CD4-positive, alpha-beta memory T cell (primary cell): ENCODE results near the gene DNAJB1. TPM values are rescaled to one million over a fixed set of nuclear protein-coding genes. Genes with fewer than 3 reads are reported as not detected.

Source experiments
- CTCF ChIA-PET: fragments of 350-600 bp; sonication (Branson Sonifier 250); formaldehyde crosslinking; loops from one replicate; lab custom pipeline; 2021; ENCODE audit warnings: inconsistent platforms; ENCODE audit not compliant: partially characterized antibody; lab: Charles Lee
- POLR2A ChIA-PET: fragments of 350-600 bp; sonication (Branson Sonifier 250); formaldehyde crosslinking; loops from one replicate; lab custom pipeline; 2021; ENCODE audit not compliant: partially characterized antibody; lab: Charles Lee
- DNase-seq, 5 donors: peaks; one replicate each; pipeline versions ENCODE4 v3.0.0 to v3.0.0-alpha.2; 2020 to 2022; ENCODE audit warnings: mixed read lengths in 1 of 5
- H3K27ac ChIP-seq: one replicate; pipeline ENCODE4 v1.7.0; 2013; ENCODE audit warnings: low read depth, low read length
- H3K27me3 ChIP-seq: 2 replicates; pipeline ENCODE4 v1.7.0; 2013; ENCODE audit warnings: mild to moderate bottlenecking, low read length, moderate library complexity; ENCODE audit not compliant: insufficient read depth
- H3K36me3 ChIP-seq: 2 replicates; pipeline ENCODE4 v1.7.0; 2013; ENCODE audit warnings: mild to moderate bottlenecking, low read length, moderate library complexity; ENCODE audit not compliant: insufficient read depth
- H3K4me1 ChIP-seq: 2 replicates; pipeline ENCODE4 v1.7.0; 2013; ENCODE audit warnings: mild to moderate bottlenecking, low read length, moderate library complexity; ENCODE audit not compliant: insufficient read depth
- H3K4me3 ChIP-seq, 2 donors: one replicate each; pipeline ENCODE4 v1.7.0; 2013; ENCODE audit warnings: low read length in 2 of 2, mild to moderate bottlenecking in 1 of 2
- H3K9me3 ChIP-seq, 2 donors: one replicate each; pipeline ENCODE4 v1.7.0; 2013; ENCODE audit warnings: low read length in 2 of 2, control low read depth in 1 of 2; ENCODE audit not compliant: control insufficient read depth in 1 of 2
- H3K27ac Mint-ChIP-seq, 7 donors: one replicate each; pipeline ENCODE4 v1.8.0; 2020 to 2021; ENCODE audit warnings: mixed read lengths in 7 of 7, mild to moderate bottlenecking in 6 of 7, inconsistent platforms in 3 of 7, moderate library complexity in 3 of 7
- H3K27me3 Mint-ChIP-seq, 2 donors: one replicate each; pipeline ENCODE4 v1.8.0; 2020 to 2021; ENCODE audit warnings: mixed read lengths in 2 of 2
- H3K36me3 Mint-ChIP-seq, 2 donors: one replicate each; pipeline ENCODE4 v1.8.0; 2020 to 2021; ENCODE audit warnings: mixed read lengths in 2 of 2, inconsistent platforms in 1 of 2, mild to moderate bottlenecking in 1 of 2
- H3K4me1 Mint-ChIP-seq, 4 donors: one replicate each; pipeline ENCODE4 v1.8.0; 2020 to 2021; ENCODE audit warnings: mixed read lengths in 4 of 4, mild to moderate bottlenecking in 1 of 4
- H3K4me3 Mint-ChIP-seq, 8 donors: one replicate each; pipeline ENCODE4 v1.8.0; 2020 to 2021; ENCODE audit warnings: mixed read lengths in 8 of 8, mild to moderate bottlenecking in 7 of 8, moderate library complexity in 6 of 8, inconsistent platforms in 3 of 8
- H3K9me3 Mint-ChIP-seq, 8 donors: one replicate each; pipeline ENCODE4 v1.8.0; 2020 to 2021; ENCODE audit warnings: mixed read lengths in 8 of 8, mild to moderate bottlenecking in 5 of 8, inconsistent platforms in 3 of 8, moderate library complexity in 1 of 8
- intact Hi-C: fragments of 100-400 bp; cut with micrococcal nuclease; formaldehyde crosslinking; loops from one replicate; pipeline ENCODE4 v1.15.1; 2023
- polyA plus RNA-seq, 2 donors: library from polyadenylated mRNA; unstranded; fragments of 300-500 nt; fragmentation: Illumina TruSeq; gene quantifications; one replicate each; pipeline ENCODE4 v1.2.3, GENCODE V29; 2021
- total RNA-seq, 2 experiments: library from RNA; stranded (reverse); gene quantifications; one replicate each; pipeline ENCODE4 v1.2.3, GENCODE V29; 2021

DNAJB1 gene
- total and polyA plus RNA-seq, 4 experiments from 2014 or later, result 122 to 824 (median 223) TPM

DNA sequence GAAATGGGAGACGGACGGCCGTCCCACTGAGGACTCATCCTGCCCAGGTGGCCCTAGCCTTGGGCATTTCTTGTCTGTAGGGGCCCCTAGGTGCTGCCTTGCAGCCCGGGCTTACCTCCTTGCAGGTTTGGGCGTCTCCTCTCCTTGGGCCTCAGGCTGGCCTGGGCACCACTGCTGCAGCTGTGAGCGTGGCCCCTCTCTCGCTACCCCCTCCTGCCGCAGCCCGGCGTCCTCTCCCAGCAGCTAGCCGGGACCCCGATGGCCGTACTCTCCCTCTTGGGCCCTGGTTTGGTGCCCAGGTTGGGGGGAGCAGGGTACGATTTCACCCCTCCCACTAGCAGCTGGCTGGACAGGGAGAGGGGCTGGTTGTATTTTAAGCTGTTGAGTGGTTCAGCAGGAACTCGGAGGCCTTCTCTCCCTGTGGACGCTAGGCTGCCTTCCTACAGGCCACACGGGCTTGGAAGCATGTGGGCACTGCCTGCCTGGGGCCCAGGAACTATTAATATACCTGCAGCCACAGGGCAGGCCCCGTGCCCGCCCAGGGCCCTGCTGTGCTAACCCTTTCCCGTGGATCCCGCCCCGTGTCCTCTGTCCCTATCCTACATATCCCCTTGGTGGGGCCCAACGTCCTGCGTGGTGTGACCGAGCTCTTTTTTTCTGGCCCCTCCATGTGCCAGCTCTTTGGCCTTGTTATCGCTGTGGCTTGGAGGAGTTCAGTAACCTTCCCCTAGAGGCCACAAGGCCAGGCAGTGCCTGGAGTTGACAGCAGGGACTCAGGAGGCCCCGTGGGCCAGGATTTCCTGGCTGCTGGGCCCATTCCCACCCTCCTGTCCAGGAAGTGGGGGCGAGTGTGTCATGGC, 41.9 kb upstream of the DNAJB1 start:
- no peak for DNase-seq
- Histone ChIP-seq H3K36me3 (peaks cover 11% of the 10 kb centered on the region), H3K4me1 (peaks cover 23% of the 10 kb centered on the region), H3K4me3 (no peak overlapping the region), H3K9me3 (no peaks in the 10 kb centered on the region), H3K27me3 (no peaks in the 10 kb centered on the region), H3K27ac (no peak overlapping the region)
- intact Hi-C loops, result no loop called here
- Mint-ChIP-seq H3K27me3 (no peaks in the 10 kb centered on the region), H3K4me1 (peaks cover 17 to 35% (median 18%) of the 10 kb centered on the region in 4 donors), H3K4me3 (peak overlapping the region in 1 of 8 donors; percentile 36), H3K27ac (peak overlapping the region in 4 of 7 donors; percentile 22 to 48 (median 42)), H3K9me3 (no peaks in the 10 kb centered on the region), H3K36me3 (peaks cover 0 to 15% of the 10 kb centered on the region in 2 donors)
- ChIA-PET CTCF (interaction anchor here (0.5 to 1.6 kb wide), 2 partner anchors 9 to 13 kb away, joined by 3 to 4 read pairs; no protein-coding TSS in a partner anchor), POLR2A (interaction anchor here (0.9 kb wide), 1 partner anchor 47 kb away, joined by 3 read pairs; no protein-coding TSS in a partner anchor)

DNA sequence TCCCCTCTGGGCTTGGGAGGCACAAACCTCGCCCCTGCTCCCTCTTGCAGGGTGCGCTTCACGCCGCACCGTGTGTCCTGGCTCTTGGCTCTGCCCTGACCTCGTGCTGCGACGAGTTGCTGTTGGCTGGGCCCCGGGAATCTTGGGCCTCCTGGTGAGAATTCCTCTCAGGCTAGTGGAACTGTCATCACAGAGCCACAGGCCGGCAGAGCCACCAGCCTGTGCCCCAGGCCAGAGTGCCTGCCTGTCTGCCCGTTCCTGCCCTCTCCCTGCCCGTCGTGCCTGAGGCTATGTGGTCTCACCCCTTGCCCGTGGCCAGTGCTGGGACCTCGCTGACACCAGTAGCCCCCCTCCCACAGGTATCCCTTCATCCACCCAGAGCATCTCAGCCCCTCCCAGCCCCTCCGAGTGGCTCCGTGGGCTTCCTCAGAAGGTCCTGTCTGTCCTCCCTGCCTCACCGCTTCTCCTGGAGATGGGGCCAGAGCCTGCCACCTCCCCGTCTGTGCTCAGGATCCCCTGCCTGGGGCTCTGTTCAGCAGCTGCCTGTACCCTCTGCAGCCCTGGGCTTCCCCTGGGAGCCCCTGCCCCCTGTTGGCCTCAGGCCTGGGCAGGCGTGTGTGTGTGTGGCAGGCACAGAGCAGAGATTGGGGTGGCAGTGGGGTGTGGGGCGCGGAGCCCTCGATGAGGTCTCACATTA, 40.3 kb upstream of the DNAJB1 start:
- H3K9me3 Mint-ChIP-seq, result no peaks in the 10 kb centered on the region
- H3K27ac Mint-ChIP-seq, result peak overlapping the region in 2 of 7 donors; percentile 6 to 46
- ChIA-PET CTCF (interaction anchor here (3.2 to 12.1 kb wide), 4 partner anchors 13 to 78 kb away, joined by 16 to 142 read pairs (median 50); partner anchors contain the start of gene NDUFB7), POLR2A (interaction anchor here (5.4 kb wide), 1 partner anchor 41 kb away, joined by 35 read pairs; the partner anchor contains the start of gene DNAJB1)
- DNase-seq, result no peak
- H3K27me3 ChIP-seq, result no peaks in the 10 kb centered on the region
- no peaks in the 10 kb centered on the region for H3K9me3 ChIP-seq
- peaks cover 6% of the 10 kb centered on the region for H3K36me3 ChIP-seq
- peak overlapping the region in 1 of 8 donors; percentile 16 for H3K4me3 Mint-ChIP-seq
- intact Hi-C loops, result no loop called here
- peaks cover 21 to 47% (median 22%) of the 10 kb centered on the region in 4 donors for H3K4me1 Mint-ChIP-seq
- H3K36me3 Mint-ChIP-seq, result peaks cover 0 to 6% of the 10 kb centered on the region in 2 donors
- H3K27me3 Mint-ChIP-seq, result no peaks in the 10 kb centered on the region
- H3K4me3 ChIP-seq, result no peak overlapping the region
- H3K27ac ChIP-seq, result no peak overlapping the region
- H3K4me1 ChIP-seq, result peaks cover 29% of the 10 kb centered on the region

DNA sequence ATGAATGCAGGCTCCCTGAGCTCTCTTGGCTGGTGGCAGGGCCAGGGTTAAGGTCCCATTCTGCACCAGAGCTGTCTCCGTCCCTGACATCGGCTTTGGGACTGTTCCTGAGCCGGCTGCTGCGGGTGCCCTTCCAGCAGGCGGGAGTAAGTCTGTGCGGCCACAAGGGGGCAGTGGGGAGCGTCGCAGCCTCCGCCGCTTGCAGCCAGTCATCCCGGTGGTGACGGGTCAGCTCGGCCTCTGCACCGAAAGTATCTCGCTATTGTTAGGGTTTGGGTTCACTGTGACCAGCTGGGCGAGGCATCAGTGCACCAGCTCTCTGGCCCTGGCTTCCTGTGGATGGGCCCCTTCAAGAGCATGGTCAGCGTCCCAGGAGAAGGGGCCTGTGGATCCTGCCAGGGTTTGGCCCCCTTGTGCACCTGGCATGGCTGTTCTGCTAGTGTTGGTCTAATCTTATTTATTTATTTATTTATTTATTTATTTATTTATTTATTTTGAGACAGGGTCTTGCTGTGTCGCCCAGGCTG, 38.5 kb upstream of the DNAJB1 start:
- peak overlapping the region in 6 of 7 donors; percentile 52 to 95 (median 74) for H3K27ac Mint-ChIP-seq
- ChIA-PET CTCF (interaction anchor here (0.5 to 12.1 kb wide), 17 partner anchors 9 to 134 kb away, joined by 3 to 142 read pairs (median 7); partner anchors contain the start of genes DNAJB1, GIPC1, NDUFB7 and ZNF333), POLR2A (interaction anchor here (0.9 to 5.4 kb wide), 9 partner anchors 14 to 61 kb away, joined by 3 to 35 read pairs (median 3); partner anchors contain the start of gene DNAJB1)
- Histone ChIP-seq H3K27ac (no peak overlapping the region), H3K27me3 (no peaks in the 10 kb centered on the region), H3K4me3 (peak overlapping the region in 1 of 2 donors; percentile 18), H3K4me1 (peaks cover 45% of the 10 kb centered on the region), H3K9me3 (no peaks in the 10 kb centered on the region), H3K36me3 (peaks cover 4% of the 10 kb centered on the region)
- H3K4me1 Mint-ChIP-seq, result peaks cover 24 to 65% (median 30%) of the 10 kb centered on the region in 4 donors
- peak overlapping the region; percentile 36 to 79 (median 60) for H3K4me3 Mint-ChIP-seq
- peaks cover 0 to 3% of the 10 kb centered on the region in 2 donors for H3K36me3 Mint-ChIP-seq
- H3K9me3 Mint-ChIP-seq, result no peaks in the 10 kb centered on the region
- DNase-seq, result peak; percentile 58 to 65 (median 62)
- H3K27me3 Mint-ChIP-seq, result no peaks in the 10 kb centered on the region
- intact Hi-C loops, result loop anchor here (1.0 to 2.0 kb wide), 2 partner anchors 28 to 51 kb away; partner anchors contain the start of gene TECR

DNA sequence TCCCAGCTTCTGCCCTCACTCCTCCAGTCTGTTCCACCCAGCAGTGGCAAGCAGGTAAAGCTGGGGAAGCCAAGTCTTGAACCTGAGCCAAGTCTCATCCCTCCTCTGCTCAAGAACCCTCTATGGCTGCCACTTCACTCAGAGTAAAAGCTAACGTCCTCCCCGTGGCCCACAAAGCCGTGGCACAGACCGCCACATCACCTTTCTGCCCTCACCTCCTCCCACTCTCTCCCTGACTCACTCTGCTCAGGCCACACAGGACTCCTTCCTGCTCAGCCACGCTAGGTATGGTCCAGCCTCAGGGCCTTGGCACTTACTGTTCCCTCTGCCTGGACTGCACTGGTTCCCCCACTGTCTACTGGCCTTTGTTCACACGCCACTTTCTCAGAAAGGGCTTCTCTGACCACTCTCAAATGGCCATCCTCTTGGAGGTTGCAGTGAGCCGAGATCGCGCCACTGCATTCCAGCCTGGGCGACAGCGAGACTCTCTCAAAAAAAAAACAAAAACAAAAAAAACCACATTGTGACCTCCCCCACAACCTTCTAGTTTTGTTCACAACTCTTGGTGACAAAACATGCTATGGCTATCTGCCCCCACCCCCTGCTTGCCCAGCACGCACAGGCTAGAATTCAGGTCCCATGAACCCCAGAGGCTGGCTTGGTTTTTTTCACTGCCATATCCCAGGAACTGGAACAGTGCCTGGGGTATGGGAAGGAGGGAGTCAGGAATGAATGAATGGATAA, 37.9 kb upstream of the DNAJB1 start:
- Mint-ChIP-seq H3K36me3 (peaks cover 0 to 7% of the 10 kb centered on the region in 2 donors), H3K27me3 (no peaks in the 10 kb centered on the region), H3K4me3 (peak overlapping the region in 5 of 8 donors; percentile 55 to 79 (median 61)), H3K9me3 (no peaks in the 10 kb centered on the region), H3K27ac (peak overlapping the region; percentile 35 to 95 (median 75)), H3K4me1 (peaks cover 27 to 71% (median 35%) of the 10 kb centered on the region in 4 donors)
- Histone ChIP-seq H3K4me1 (peaks cover 52% of the 10 kb centered on the region), H3K9me3 (no peaks in the 10 kb centered on the region), H3K27me3 (no peaks in the 10 kb centered on the region), H3K36me3 (peaks cover 4% of the 10 kb centered on the region), H3K4me3 (peak overlapping the region in 1 of 2 donors; percentile 18), H3K27ac (no peak overlapping the region)
- POLR2A ChIA-PET, result interaction anchor here (0.9 to 5.4 kb wide), 12 partner anchors 14 to 61 kb away, joined by 3 to 35 read pairs (median 3); partner anchors contain the start of genes DNAJB1 and TECR
- CTCF ChIA-PET, result interaction anchor here (0.5 to 12.1 kb wide), 19 partner anchors 9 to 134 kb away, joined by 3 to 142 read pairs (median 7); partner anchors contain the start of genes DNAJB1, GIPC1, NDUFB7 and ZNF333
- DNase-seq, result no peak
- intact Hi-C loops, result loop anchor here (1.0 to 2.0 kb wide), 2 partner anchors 27 to 51 kb away; partner anchors contain the start of gene TECR

- no peak overlapping the region for H3K4me3 Mint-ChIP-seq
These were observed 36.2 kb upstream of the DNAJB1 start for GRCh38 chr19:14554382-14554812.

GRCh38 chr19:14553939-14554243, 35.7 kb upstream of the DNAJB1 start:
- peaks cover 29 to 78% (median 42%) of the 10 kb centered on the region in 4 donors for H3K4me1 Mint-ChIP-seq
- peak overlapping the region in 1 of 8 donors; percentile 15 for H3K4me3 Mint-ChIP-seq
- peaks cover 4 to 11% of the 10 kb centered on the region in 2 donors for H3K36me3 Mint-ChIP-seq
- Histone ChIP-seq H3K4me3 (no peak overlapping the region), H3K27ac (no peak overlapping the region), H3K9me3 (no peaks in the 10 kb centered on the region), H3K4me1 (peaks cover 61% of the 10 kb centered on the region), H3K27me3 (no peaks in the 10 kb centered on the region), H3K36me3 (peaks cover 10% of the 10 kb centered on the region)
- POLR2A ChIA-PET, result interaction anchor here (0.8 to 5.4 kb wide), 4 partner anchors 11 to 47 kb away, joined by 3 to 35 read pairs (median 18); partner anchors contain the start of gene DNAJB1
- H3K27me3 Mint-ChIP-seq, result no peaks in the 10 kb centered on the region
- CTCF ChIA-PET, result interaction anchor here (0.9 to 12.1 kb wide), 5 partner anchors 10 to 48 kb away, joined by 3 to 142 read pairs (median 5); partner anchors contain the start of gene NDUFB7
- no peaks in the 10 kb centered on the region for H3K9me3 Mint-ChIP-seq
- DNase-seq, result no peak
- H3K27ac Mint-ChIP-seq, result peak overlapping the region in 5 of 7 donors; percentile 40 to 91 (median 74)
- intact Hi-C loops, result no loop called here

More at GRCh38 chr19:14554382-14554812, 36.2 kb upstream of the DNAJB1 start:
- peaks cover 4 to 11% of the 10 kb centered on the region in 2 donors for H3K36me3 Mint-ChIP-seq
- H3K4me1 Mint-ChIP-seq, result peaks cover 31 to 78% (median 42%) of the 10 kb centered on the region in 4 donors
- no peak for DNase-seq
- peaks cover 10% of the 10 kb centered on the region for H3K36me3 ChIP-seq
- H3K9me3 Mint-ChIP-seq, result no peaks in the 10 kb centered on the region
- intact Hi-C loops, result no loop called here
- H3K9me3 ChIP-seq, result no peaks in the 10 kb centered on the region
- CTCF ChIA-PET, result interaction anchor here (0.9 to 12.1 kb wide), 7 partner anchors 10 to 55 kb away, joined by 3 to 142 read pairs (median 5); partner anchors contain the start of gene NDUFB7
- no peak overlapping the region for H3K4me3 ChIP-seq
- H3K27ac Mint-ChIP-seq, result peak overlapping the region in 4 of 7 donors; percentile 40 to 87 (median 58)
- no peaks in the 10 kb centered on the region for H3K27me3 ChIP-seq
- POLR2A ChIA-PET, result interaction anchor here (0.8 to 5.4 kb wide), 5 partner anchors 11 to 48 kb away, joined by 3 to 35 read pairs (median 4); partner anchors contain the start of gene DNAJB1
- no peak overlapping the region for H3K27ac ChIP-seq
- no peaks in the 10 kb centered on the region for H3K27me3 Mint-ChIP-seq
- H3K4me1 ChIP-seq, result peaks cover 61% of the 10 kb centered on the region
